Endothelial cell of umbilical vein (primary cell): ENCODE data around the gene PMFBP1. TPM values are rescaled to one million over a fixed set of nuclear protein-coding genes. Genes with fewer than 3 reads are reported as not detected.

Experiments
- BruUV-seq: library from RNA; stranded (reverse); fragments of 400-500 nt; replicated peaks from 2 replicates; lab custom pipeline; 2021; lab: Mats Ljungman, UMichigan
- CTCF ChIA-PET: fragments of 300-600, 350-600 bp; sonication (Branson Sonifier 250); formaldehyde crosslinking; loops from one replicate; lab custom pipeline; 2021; ENCODE audit warnings: antibody characterized with exemption, inconsistent platforms; lab: Charles Lee
- POLR2A ChIA-PET: fragments of 300-600, 350-600 bp; sonication (Branson Sonifier 250); formaldehyde crosslinking; loops from one replicate; lab custom pipeline; 2021; ENCODE audit warnings: antibody characterized with exemption, inconsistent platforms; lab: Charles Lee
- DNase-seq: peaks from one replicate; pipeline ENCODE4 v3.0.0-alpha.2; 2011; ENCODE audit warnings: low read depth, low spot score
- FAIRE-seq: peaks from 2 replicates; lab custom pipeline; 2011; peaks lifted over from hg19 to GRCh38; lab: Jason Lieb, UNC
- H2AFZ ChIP-seq: 2 replicates; pipeline ENCODE4 v1.6.0; 2012; ENCODE audit warnings: low read depth, low read length, control low read depth, inconsistent platforms
- H3K27ac ChIP-seq: 2 replicates; pipeline ENCODE4 v1.5.1; 2011; ENCODE audit warnings: low read depth, mild to moderate bottlenecking, control low read depth, low read length, moderate library complexity; ENCODE audit not compliant: insufficient read depth
- H3K27me3 ChIP-seq, 2 experiments: 2 replicates each; pipeline versions ENCODE4 v1.6.0 to v1.6.1; 2011; ENCODE audit warnings: low read length in 2 of 2, mixed read lengths in 1 of 2; ENCODE audit not compliant: control insufficient read depth in 2 of 2, insufficient read depth in 2 of 2
- H3K36me3 ChIP-seq, 2 experiments: 2 replicates in 1 of 2; 3 replicates in 1 of 2; pipeline ENCODE4 v1.5.1; 2011; ENCODE audit warnings: low read length in 2 of 2, mild to moderate bottlenecking in 1 of 2, moderate library complexity in 1 of 2; ENCODE audit not compliant: control insufficient read depth in 2 of 2, insufficient read depth in 2 of 2; ENCODE audit errors: extremely low read depth in 1 of 2
- H3K4me1 ChIP-seq: 3 replicates; pipeline ENCODE4 v1.5.1; 2011; ENCODE audit warnings: mild to moderate bottlenecking, low read length; ENCODE audit not compliant: control insufficient read depth, insufficient read depth; ENCODE audit errors: extremely low read depth
- H3K4me2 ChIP-seq: 2 replicates; pipeline ENCODE4 v1.6.1; 2011; ENCODE audit warnings: low read length, control low read depth, mixed read lengths; ENCODE audit not compliant: insufficient read depth
- H3K4me3 ChIP-seq, 3 experiments: fragments of 200-600 bp in 1 of 3; sonication (generic), shearing (Covaris generic) in 1 of 3; replicated peaks in 1 of 3; 2 replicates each; pipeline ENCODE4 v1.5.1; 2011 to 2016; ENCODE audit warnings: control low read depth in 3 of 3, low read length in 3 of 3, mild to moderate bottlenecking in 2 of 3, inconsistent platforms in 1 of 3, low read depth in 1 of 3, moderate library complexity in 1 of 3; ENCODE audit not compliant: insufficient read depth in 1 of 3
- H3K79me2 ChIP-seq: 2 replicates; pipeline ENCODE4 v1.6.0; 2012; ENCODE audit warnings: low read length, inconsistent platforms; ENCODE audit not compliant: control insufficient read depth, insufficient read depth
- H3K9ac ChIP-seq: replicated peaks from 2 replicates; pipeline ENCODE3; 2011; ENCODE audit warnings: low read length, control low read depth; ENCODE audit not compliant: insufficient read depth; ENCODE audit errors: extremely low read depth
- H3K9me1 ChIP-seq: replicated peaks from 3 replicates; pipeline ENCODE4 v1.6.0; 2011; ENCODE audit warnings: mild to moderate bottlenecking, low read length; ENCODE audit not compliant: control insufficient read depth, insufficient read depth; ENCODE audit errors: extremely low read depth
- H3K9me3 ChIP-seq: replicated peaks from 2 replicates; pipeline ENCODE4 v1.5.1; 2012; ENCODE audit warnings: low read length, inconsistent platforms; ENCODE audit not compliant: control insufficient read depth, insufficient read depth
- H4K20me1 ChIP-seq: replicated peaks from 2 replicates; pipeline ENCODE3; 2011; ENCODE audit warnings: mild to moderate bottlenecking, low read length; ENCODE audit not compliant: control insufficient read depth, insufficient read depth; ENCODE audit errors: extremely low read depth
- CTCF ChIP-seq, 2 donors: IDR thresholded peaks; 1 replicate in 1 of 2; 2 replicates in 1 of 2; pipeline ENCODE4 v1.5.1; 2011; ENCODE audit warnings: low read length in 2 of 2, mild to moderate bottlenecking in 2 of 2, moderate library complexity in 2 of 2, control low read depth in 1 of 2, inconsistent platforms in 1 of 2, low read depth in 1 of 2; ENCODE audit not compliant: insufficient read depth in 1 of 2; ENCODE audit errors: extremely low read depth in 1 of 2
- EZH2 ChIP-seq: IDR thresholded peaks from 2 replicates; pipeline ENCODE4 v1.6.1; 2012; ENCODE audit warnings: borderline replicate concordance, low read depth, mild to moderate bottlenecking, moderate library complexity, low read length, inconsistent platforms; ENCODE audit not compliant: severe bottlenecking
- FOS ChIP-seq: IDR thresholded peaks from 2 replicates; pipeline ENCODE4 v1.6.1; 2011; ENCODE audit warnings: mild to moderate bottlenecking, low read length, moderate library complexity, borderline replicate concordance; ENCODE audit not compliant: insufficient read depth
- GATA2 ChIP-seq: IDR thresholded peaks from 2 replicates; pipeline ENCODE4 v1.7.0; 2011; ENCODE audit warnings: low read depth, mild to moderate bottlenecking, moderate library complexity, mixed read lengths, low read length; ENCODE audit not compliant: insufficient read length, insufficient read depth
- JUN ChIP-seq: IDR thresholded peaks from 2 replicates; pipeline ENCODE4 v1.6.1; 2011; ENCODE audit warnings: borderline replicate concordance, low read depth; ENCODE audit not compliant: insufficient read length, insufficient read depth
- MAX ChIP-seq: IDR thresholded peaks from 2 replicates; pipeline ENCODE4 v1.6.1; 2011; ENCODE audit not compliant: insufficient read depth, insufficient read length
- MYC ChIP-seq: IDR thresholded peaks from one replicate; pipeline ENCODE4 v1.6.1; 2011; ENCODE audit warnings: mild to moderate bottlenecking, low read depth, low read length
- POLR2A ChIP-seq: IDR thresholded peaks from 2 replicates; pipeline ENCODE4 v1.6.1; 2012; ENCODE audit warnings: low read depth, mild to moderate bottlenecking, control low read depth, low read length
- POLR2AphosphoS5 ChIP-seq: IDR thresholded peaks from 2 replicates; pipeline ENCODE4 v1.6.1; 2012; ENCODE audit warnings: low read depth, mild to moderate bottlenecking, control low read depth, low read length, moderate library complexity; ENCODE audit not compliant: insufficient read depth
- dilution Hi-C: fragments of 300-500 bp; cut with MboI; formaldehyde crosslinking; loops from one replicate; pipeline ENCODE4 v1.15.0; 2019; ENCODE audit warnings: low sequenced_read_pairs; ENCODE audit not compliant: extremely low pct_ligation_motif_present
- intact Hi-C: fragments of 100-400 bp; cut with micrococcal nuclease; formaldehyde crosslinking; loops from one replicate; pipeline ENCODE4 v1.10.0; 2022
- polyA plus RNA-seq, 4 experiments: library from polyadenylated mRNA; depleted of rRNA in 3 of 4; stranded (reverse) in 3 of 4; unstranded in 1 of 4; fragments of >200 nt; gene quantifications; 2 replicates each; pipeline versions ENCODE4 v1.2.1 to v1.2.3, GENCODE V29; 2011 to 2012; ENCODE audit warnings: missing spikeins in 1 of 4
- total RNA-seq: library from RNA; stranded (reverse); gene quantifications from 2 replicates; pipeline ENCODE4 v1.2.3, GENCODE V29; 2021

The PMFBP1 gene
- total and polyA plus RNA-seq, 2 donors (not counting 3 experiments of a cell fraction or from before 2014, with no cell fraction given): 0.12 to 0.42 TPM

- no peak overlapping the region for H3K4me3 ChIP-seq
- H4K20me1 ChIP-seq: no peaks in the 10 kb centered on the region
- FAIRE-seq (no peak), DNase-seq (no peak)
- dilution Hi-C loops (no loop called here), intact Hi-C loops (no loop called here)
- no peaks in the 10 kb centered on the region for H3K79me2 ChIP-seq
- ChIA-PET CTCF (interaction anchor here (0.9 kb wide), 1 partner anchor 221 kb away, joined by 3 read pairs; no protein-coding TSS in a partner anchor), POLR2A (no interaction called here)
- no peaks in the 10 kb centered on the region for H3K36me3 ChIP-seq
- peaks cover 9 to 10% of the 10 kb centered on the region in 2 experiments for H3K27me3 ChIP-seq
- H3K4me2 ChIP-seq: no peak overlapping the region
- no peaks in the 10 kb centered on the region for H3K4me1 ChIP-seq
- no peaks in the 10 kb centered on the region for H3K9me1 ChIP-seq
- BruUV-seq: no TSS peak
- no peak overlapping the region for H3K27ac ChIP-seq
- no peak for TF ChIP-seq POLR2AphosphoS5
- no peak for TF ChIP-seq POLR2A
- TF ChIP-seq JUN: no peak
- TF ChIP-seq MYC: no peak
- no peak for TF ChIP-seq FOS
- TF ChIP-seq EZH2: no peak
- no peak for TF ChIP-seq CTCF (IDR thresholded peaks at IDR 0.05; ENCODE audit: extremely low read depth in 1 of 2, insufficient read depth in 1 of 2, low read depth in 1 of 2, low read length in 2 of 2)
- no peak for TF ChIP-seq GATA2
- no peak for TF ChIP-seq MAX
- no peak overlapping the region for H2AFZ ChIP-seq
- H3K9me3 ChIP-seq: no peaks in the 10 kb centered on the region
- no peak overlapping the region for H3K9ac ChIP-seq
These were observed 7.4 kb upstream of the PMFBP1 start for GRCh38 chr16:72179204-72179970.
